WERI-Rb-1 (cell line): ENCODE data around the gene PLEKHN1.
A peak's percentile ranks its signal among the peaks of the same experiment; 100 is the strongest.

Experiments
- DNase-seq: peaks from one replicate; pipeline ENCODE4 v3.0.0-alpha.2; 2020
- H3K27ac ChIP-seq: fragments of 250-450 bp; sonication (Bioruptor Pico); 2 replicates; pipeline ENCODE4 v1.5.1; 2020; ENCODE audit warnings: mild to moderate bottlenecking, moderate library complexity
- H3K27me3 ChIP-seq: fragments of 250-450 bp; sonication (Bioruptor Pico); 2 replicates; pipeline ENCODE4 v1.5.1; 2021; ENCODE audit warnings: mild to moderate bottlenecking, low read depth, moderate library complexity; ENCODE audit not compliant: insufficient read depth, severe bottlenecking
- H3K36me3 ChIP-seq: fragments of 250-450 bp; sonication (Bioruptor Pico); 2 replicates; pipeline ENCODE4 v1.5.1; 2020; ENCODE audit warnings: mild to moderate bottlenecking, moderate library complexity
- H3K4me3 ChIP-seq: 2 replicates; pipeline ENCODE4 v1.5.1; 2011; ENCODE audit warnings: low read depth, mild to moderate bottlenecking, control low read depth, low read length
- H3K9me3 ChIP-seq: fragments of 250-450 bp; sonication (Bioruptor Pico); 2 replicates; pipeline ENCODE4 v1.5.1; 2021; ENCODE audit warnings: mild to moderate bottlenecking, moderate library complexity; ENCODE audit not compliant: severe bottlenecking
- CTCF ChIP-seq: IDR thresholded peaks from 2 replicates; pipeline ENCODE4 v1.5.1; 2011; ENCODE audit warnings: low read depth, mild to moderate bottlenecking, control low read depth, inconsistent platforms, low read length

The PLEKHN1 gene

GRCh38 chr1:919271-919872 lies 46.9 kb upstream of the PLEKHN1 start:
- DNase-seq = no peak

GRCh38 chr1:920010-920409 lies 46.3 kb upstream of the PLEKHN1 start:
- Histone ChIP-seq H3K9me3 (no peaks in the 10 kb centered on the region), H3K27ac (peak overlapping the region; percentile 63), H3K27me3 (no peaks in the 10 kb centered on the region), H3K36me3 (no peaks in the 10 kb centered on the region; the same call in 1 of the 2 replicates), H3K4me3 (no peak overlapping the region)
- no peak for DNase-seq
- TF ChIP-seq CTCF = no peak

More at GRCh38 chr1:919271-919872, 46.9 kb upstream of the PLEKHN1 start:
- no peaks in the 10 kb centered on the region for H3K9me3 ChIP-seq
- H3K27me3 ChIP-seq = no peaks in the 10 kb centered on the region
- peak; percentile 50 for TF ChIP-seq CTCF
- peak overlapping the region; percentile 20; the same call in 1 of the 2 replicates for H3K27ac ChIP-seq
- H3K4me3 ChIP-seq = no peak overlapping the region
- H3K36me3 ChIP-seq = no peaks in the 10 kb centered on the region; the same call in 1 of the 2 replicates

GRCh38 chr1:920521-920920 lies 45.8 kb upstream of the PLEKHN1 start:
- peak overlapping the region; percentile 63 for H3K27ac ChIP-seq
- DNase-seq = no peak
- H3K9me3 ChIP-seq = no peaks in the 10 kb centered on the region
- H3K27me3 ChIP-seq = no peaks in the 10 kb centered on the region
- no peaks in the 10 kb centered on the region; the same call in 1 of the 2 replicates for H3K36me3 ChIP-seq
- H3K4me3 ChIP-seq = no peak overlapping the region
- TF ChIP-seq CTCF = 0 out of 2 replicates have a peak, but pooled peaks have one; percentile 3

GRCh38 chr1:921011-921837 lies 45.1 kb upstream of the PLEKHN1 start:
- 0 out of 2 replicates have a peak, but pooled peaks have one; percentile 13 for TF ChIP-seq CTCF
- Histone ChIP-seq H3K27me3 (no peaks in the 10 kb centered on the region), H3K4me3 (no peak overlapping the region), H3K27ac (peak overlapping the region; percentile 63), H3K36me3 (no peaks in the 10 kb centered on the region; the same call in 1 of the 2 replicates), H3K9me3 (no peaks in the 10 kb centered on the region)
- DNase-seq = peak; percentile 92

GRCh38 chr1:923131-923990 lies 42.9 kb upstream of the PLEKHN1 start, which contains the start of gene SAMD11:
Gene SAMD11, plus strand, starts transcription at chr1:923923. Its CDS starts 509 bp downstream, at chr1:924432.
- Histone ChIP-seq H3K27me3 (no peaks in the 10 kb centered on the region), H3K27ac (peak within 1 kb of the TSS; percentile 68), H3K4me3 (peak within 1 kb of the TSS; percentile 78), H3K36me3 (peaks cover 12% of the 10 kb centered on the region), H3K9me3 (no peaks in the 10 kb centered on the region)
- peak; percentile 56 for TF ChIP-seq CTCF
- peak; percentile 90 for DNase-seq
